NCI-H2029 (cell line): ENCODE measurements around the gene HSFX1.

Experiments used
- DNase-seq: peaks from one replicate; lab custom pipeline; 2025; lab: John Stamatoyannopoulos, UW

HSFX1 gene

DNA sequence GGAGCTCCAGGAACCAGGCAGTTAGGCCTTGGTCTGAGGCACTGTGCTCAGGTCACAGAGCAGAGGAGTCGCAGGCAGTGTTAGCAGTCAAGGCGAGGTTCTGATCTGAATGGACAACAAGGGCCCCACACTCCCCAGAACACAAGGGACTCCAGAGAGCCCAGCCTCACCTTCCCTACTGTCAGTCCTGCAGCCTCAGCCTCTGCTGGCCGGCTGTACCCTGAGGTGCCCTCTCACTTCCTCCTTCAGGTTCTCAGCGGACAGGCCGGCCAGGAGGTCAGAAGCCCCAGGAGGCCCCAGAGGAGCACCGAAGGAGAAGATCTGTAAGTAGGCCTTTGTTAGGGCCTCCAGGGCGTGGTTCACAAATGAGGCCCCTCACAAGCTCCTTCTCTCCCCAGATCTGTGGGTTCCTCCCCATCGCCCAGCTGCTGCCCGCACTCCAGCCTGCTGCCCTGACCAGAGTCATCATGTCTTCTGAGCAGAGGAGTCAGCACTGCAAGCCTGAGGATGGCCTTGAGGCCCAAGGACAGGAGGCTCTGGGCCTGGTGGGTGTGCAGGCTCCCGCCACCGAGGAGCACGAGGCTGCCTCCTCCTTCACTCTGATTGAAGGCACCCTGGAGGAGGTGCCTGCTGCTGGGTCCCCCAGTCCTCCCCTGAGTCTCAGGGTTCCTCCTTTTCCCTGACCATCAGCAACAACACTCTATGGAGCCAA is 34.0 kb downstream of the HSFX1 start:
- no peak for DNase-seq

DNA sequence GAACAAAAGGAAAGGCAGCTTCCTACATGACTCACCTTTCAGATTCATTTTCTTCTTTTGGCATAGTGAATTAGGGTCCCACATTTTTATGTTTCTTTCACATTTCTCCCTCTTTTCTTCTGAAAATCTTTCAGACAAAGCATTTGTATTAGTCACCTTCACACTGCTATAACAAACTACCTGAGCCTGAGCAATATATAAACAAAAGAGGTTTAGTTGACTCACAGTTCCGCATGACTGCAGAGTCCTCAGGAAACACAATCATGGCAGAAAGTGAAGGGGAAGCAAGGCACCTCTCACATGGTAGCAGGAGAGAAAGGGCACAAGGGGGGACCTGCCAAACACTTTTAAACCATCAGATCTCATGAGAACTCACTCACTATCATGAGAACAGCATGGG is 44.8 kb downstream of the HSFX1 start:
- no peak for DNase-seq

DNA sequence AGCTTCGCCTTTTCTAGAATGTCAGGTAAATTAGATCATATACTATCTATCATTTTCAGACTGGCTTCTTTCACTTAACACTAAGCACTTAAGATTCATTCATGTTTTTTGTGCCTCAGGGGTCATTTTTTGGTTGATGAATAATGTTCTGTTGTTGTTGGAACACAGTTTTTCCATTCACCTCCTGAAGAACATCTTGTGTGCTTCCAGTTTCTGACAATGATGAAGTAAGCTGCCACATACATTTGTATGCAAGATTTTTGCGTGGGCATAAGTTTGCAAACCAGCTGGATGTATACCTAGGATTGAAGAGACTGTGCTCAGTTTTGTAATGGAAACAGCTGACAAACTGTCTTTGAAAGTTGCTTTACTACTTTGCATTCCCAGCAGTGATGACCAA is 45.5 kb downstream of the HSFX1 start:
- no peak for DNase-seq

DNA sequence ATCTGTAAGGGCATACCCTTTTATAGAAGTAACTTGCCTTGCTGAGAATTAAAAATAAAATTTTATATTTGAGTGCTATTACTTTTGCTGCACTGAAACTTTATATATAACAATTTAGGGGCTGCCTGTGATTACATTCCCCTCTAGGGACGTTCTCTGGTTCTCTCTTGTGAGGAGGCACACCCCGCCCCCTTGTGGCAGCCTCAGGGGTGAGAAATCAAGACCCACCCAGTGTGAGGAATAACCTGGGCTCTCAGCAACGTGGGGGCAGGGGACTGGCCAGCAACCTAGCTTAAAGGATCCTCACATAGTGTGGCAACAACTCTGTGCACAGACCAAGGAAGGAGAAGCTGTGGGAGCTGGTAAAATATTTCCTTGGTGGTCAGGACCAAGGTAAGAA is 51.6 kb downstream of the HSFX1 start:
- DNase-seq = peak; percentile 10
